Measurements from ENCODE around the gene RPL18A. TPM values are rescaled to one million over a fixed set of nuclear protein-coding genes. Genes with fewer than 3 reads are reported as not detected.

Gene RPL18A
- total RNA-seq, 1 donor from 2014 or later = 1,378 TPM

DNA sequence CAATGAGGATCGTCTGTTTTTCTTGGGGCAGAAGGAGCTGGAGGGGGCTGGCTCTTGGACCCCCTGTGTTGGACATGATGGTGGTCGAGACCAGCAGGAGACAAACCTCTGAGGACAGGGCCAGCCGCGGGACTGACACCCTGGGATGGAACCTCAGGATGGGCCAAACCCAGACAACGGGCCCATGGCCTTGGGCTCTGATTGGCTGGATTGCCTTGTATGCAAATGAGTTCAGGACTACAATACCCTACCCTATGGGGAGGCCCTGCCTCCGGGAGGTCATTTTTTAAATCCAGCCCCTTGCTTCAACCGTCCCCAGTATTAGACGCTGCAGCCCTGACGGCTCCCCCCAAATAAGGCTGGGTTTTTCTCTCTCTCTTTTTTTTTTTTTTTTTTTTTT is 34.1 kb downstream of the RPL18A start:
- Histone ChIP-seq H3K4me3 (no peak overlapping the region), H3K4me1 (no peaks in the 10 kb centered on the region), H3K36me3 (no peaks in the 10 kb centered on the region), H3K9me3 (no peaks in the 10 kb centered on the region), H3K27me3 (ENCODE audit: low read depth) (peaks cover 35% of the 10 kb centered on the region), H3K27ac (no peak overlapping the region)
- no peak for ATAC-seq
- TF ChIP-seq, protein P1, sequence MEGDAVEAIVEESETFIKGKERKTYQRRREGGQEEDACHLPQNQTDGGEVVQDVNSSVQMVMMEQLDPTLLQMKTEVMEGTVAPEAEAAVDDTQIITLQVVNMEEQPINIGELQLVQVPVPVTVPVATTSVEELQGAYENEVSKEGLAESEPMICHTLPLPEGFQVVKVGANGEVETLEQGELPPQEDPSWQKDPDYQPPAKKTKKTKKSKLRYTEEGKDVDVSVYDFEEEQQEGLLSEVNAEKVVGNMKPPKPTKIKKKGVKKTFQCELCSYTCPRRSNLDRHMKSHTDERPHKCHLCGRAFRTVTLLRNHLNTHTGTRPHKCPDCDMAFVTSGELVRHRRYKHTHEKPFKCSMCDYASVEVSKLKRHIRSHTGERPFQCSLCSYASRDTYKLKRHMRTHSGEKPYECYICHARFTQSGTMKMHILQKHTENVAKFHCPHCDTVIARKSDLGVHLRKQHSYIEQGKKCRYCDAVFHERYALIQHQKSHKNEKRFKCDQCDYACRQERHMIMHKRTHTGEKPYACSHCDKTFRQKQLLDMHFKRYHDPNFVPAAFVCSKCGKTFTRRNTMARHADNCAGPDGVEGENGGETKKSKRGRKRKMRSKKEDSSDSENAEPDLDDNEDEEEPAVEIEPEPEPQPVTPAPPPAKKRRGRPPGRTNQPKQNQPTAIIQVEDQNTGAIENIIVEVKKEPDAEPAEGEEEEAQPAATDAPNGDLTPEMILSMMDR (IDR thresholded peaks at IDR 0.05) = no peak
- intact Hi-C loops (cut with DNase I) = no loop called here
- no peak for DNase-seq

DNA sequence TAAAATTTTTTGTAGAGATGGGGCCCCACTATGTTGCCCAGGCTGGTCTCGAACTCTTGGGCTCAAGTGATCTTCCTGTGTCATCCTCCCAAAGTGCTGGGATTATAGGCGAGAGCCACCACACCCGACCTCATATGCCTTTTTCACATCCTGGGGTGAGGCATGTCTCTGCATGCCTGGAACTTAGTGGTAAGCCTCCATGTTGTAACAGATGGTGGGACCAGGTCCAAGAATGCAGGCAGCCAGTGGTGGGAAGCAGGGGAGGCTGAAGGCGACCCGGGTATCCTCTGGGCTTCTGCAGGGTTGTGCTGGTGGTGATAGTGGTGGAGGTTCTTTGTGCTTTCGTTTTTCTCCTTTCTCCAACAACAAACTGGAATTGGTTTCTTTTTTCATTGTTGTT is 43.0 kb downstream of the RPL18A start:
- Histone ChIP-seq H3K9me3 (peaks cover 3% of the 10 kb centered on the region), H3K36me3 (no peaks in the 10 kb centered on the region), H3K27ac (no peak overlapping the region), H3K27me3 (ENCODE audit: low read depth) (peaks cover 21% of the 10 kb centered on the region), H3K4me1 (no peaks in the 10 kb centered on the region), H3K4me3 (no peak overlapping the region)
- TF ChIP-seq, protein P1 (IDR thresholded peaks at IDR 0.05) = no peak
- ATAC-seq = no peak
- intact Hi-C loops (cut with DNase I) = no loop called here
- DNase-seq = no peak

DNA sequence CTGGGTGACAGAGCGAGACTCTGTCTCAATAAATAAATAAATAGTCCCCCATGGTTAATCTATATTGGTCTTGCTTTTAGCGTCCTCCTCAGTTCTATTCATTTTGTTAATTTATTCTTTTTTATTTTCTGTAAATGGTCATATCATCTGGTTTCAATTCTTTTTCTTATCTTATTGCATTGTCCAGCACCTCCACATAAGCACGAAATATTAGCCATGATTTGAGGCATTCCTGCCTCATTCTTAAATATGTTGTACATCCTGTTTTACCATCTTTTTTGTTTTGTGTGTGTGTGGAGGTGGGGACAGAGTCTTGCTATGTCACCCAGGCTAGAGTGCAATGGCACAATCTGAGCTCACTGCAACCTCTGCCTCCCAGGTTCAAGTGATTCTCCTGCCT is 48.5 kb downstream of the RPL18A start:
- no peaks in the 10 kb centered on the region for H3K4me1 ChIP-seq
- H3K9me3 ChIP-seq = peaks cover 15% of the 10 kb centered on the region
- TF ChIP-seq, protein P1 (IDR thresholded peaks at IDR 0.05) = no peak
- no peak overlapping the region for H3K27ac ChIP-seq
- intact Hi-C loops (cut with DNase I) = no loop called here
- no peak overlapping the region for H3K4me3 ChIP-seq
- H3K27me3 ChIP-seq (ENCODE audit: low read depth) = peaks cover 11% of the 10 kb centered on the region
- ATAC-seq (no peak), DNase-seq (no peak)
- no peaks in the 10 kb centered on the region for H3K36me3 ChIP-seq

DNA sequence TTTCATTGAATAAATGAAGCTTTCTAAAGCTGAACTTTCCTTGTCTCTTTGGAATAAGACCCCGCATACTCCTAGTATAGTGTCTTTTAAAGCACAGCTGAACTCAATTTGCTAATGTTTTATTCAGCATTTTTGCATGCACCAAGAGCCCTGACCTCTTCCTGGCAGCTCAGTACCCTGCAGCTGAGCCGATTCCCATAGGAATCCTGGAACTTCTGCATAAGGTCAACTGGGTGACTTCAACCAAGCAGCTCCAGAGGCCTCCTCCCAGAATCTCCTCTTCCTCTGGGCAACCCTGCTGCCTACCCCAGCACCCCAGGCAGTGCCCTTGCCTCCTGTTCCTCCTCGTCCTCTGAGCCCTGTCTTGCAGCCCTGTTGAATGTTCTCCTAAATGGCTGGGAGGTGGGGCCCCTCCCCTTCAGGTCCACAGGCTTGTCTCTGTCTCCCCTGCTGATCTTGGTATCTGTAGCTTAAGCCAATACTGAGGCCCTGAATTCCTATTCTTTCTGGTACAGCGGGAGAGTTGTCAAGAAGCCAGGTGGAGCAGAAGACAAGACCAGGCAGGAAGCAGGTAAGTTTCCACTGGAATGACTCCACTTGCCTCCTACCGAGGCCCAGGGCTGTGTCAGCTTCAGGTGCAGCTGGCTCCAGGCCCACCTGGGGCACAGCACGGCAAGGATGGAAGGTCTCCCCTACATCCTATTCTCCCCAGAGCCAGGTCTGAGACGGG is 49.5 kb downstream of the RPL18A start:
- peaks cover 9% of the 10 kb centered on the region for H3K27me3 ChIP-seq (ENCODE audit: low read depth)
- intact Hi-C loops (cut with DNase I) = no loop called here
- DNase-seq (no peak), ATAC-seq (no peak)
- no peak overlapping the region for H3K27ac ChIP-seq
- no peaks in the 10 kb centered on the region for H3K4me1 ChIP-seq
- TF ChIP-seq, protein P1 (IDR thresholded peaks at IDR 0.05) = no peak
- H3K36me3 ChIP-seq = no peaks in the 10 kb centered on the region
- H3K4me3 ChIP-seq = no peak overlapping the region
- H3K9me3 ChIP-seq = peaks cover 19% of the 10 kb centered on the region

DNA sequence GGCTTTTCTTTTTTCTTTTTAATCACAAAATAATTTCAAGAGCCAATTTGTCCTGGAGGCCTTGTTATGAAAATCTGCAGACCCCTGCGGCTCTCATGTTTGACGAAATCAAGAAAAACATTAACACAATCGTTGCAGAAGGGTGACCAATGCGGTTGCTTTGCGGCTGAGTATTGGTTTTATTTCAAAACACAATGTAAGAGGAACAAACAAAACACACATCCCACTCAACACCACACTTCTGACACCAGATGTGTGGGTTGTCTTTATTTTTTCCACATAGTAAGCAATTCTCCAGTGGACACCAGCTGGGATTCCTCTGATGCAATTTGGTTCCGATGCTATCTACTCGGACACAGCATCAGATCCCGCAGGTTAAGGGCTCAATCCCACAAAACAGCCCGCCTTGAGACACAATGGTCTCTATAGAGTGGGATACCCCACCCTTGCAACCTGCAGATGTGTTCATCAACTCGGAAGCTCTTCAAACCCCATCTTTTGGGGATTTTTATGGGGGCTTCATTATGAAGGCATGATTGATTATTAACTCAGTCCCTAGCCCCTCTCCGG is 51.2 kb downstream of the RPL18A start:
- intact Hi-C loops (cut with DNase I) = no loop called here
- Histone ChIP-seq H3K4me3 (no peak overlapping the region), H3K36me3 (no peaks in the 10 kb centered on the region), H3K9me3 (peaks cover 19% of the 10 kb centered on the region), H3K27ac (no peak overlapping the region), H3K4me1 (no peaks in the 10 kb centered on the region), H3K27me3 (ENCODE audit: low read depth) (peaks cover 7% of the 10 kb centered on the region)
- TF ChIP-seq, protein P1 (IDR thresholded peaks at IDR 0.05) = no peak
- DNase-seq (no peak), ATAC-seq (no peak)

Other genes starting within 250 kb of the RPL18A start
- 0.21 TPM for gene UNC13A, start 171.6 kb upstream of the RPL18A start, total RNA-seq
- 67.1 TPM for gene MAP1S, start 140.4 kb upstream of the RPL18A start, total RNA-seq
- 8.7 TPM for gene FCHO1, start 108.4 kb upstream of the RPL18A start, total RNA-seq
- gene B3GNT3, start 64.8 kb upstream of the RPL18A start, total RNA-seq = 1.6 TPM
- gene INSL3, start 38.4 kb upstream of the RPL18A start, total RNA-seq = not detected
- 15.9 TPM for gene JAK3, start 11.9 kb upstream of the RPL18A start, total RNA-seq
- 0.18 TPM for gene SLC5A5, start 12.0 kb downstream of the RPL18A start, total RNA-seq
- gene CCDC124, start 73.1 kb downstream of the RPL18A start, total RNA-seq = 55.3 TPM
- not detected for gene KCNN1, start 107.2 kb downstream of the RPL18A start, total RNA-seq
- 89.4 TPM for gene ARRDC2, start 148.3 kb downstream of the RPL18A start, total RNA-seq
- 14.6 TPM for gene IL12RB1, start 227.0 kb downstream of the RPL18A start, total RNA-seq
- 29.2 TPM for gene MAST3, start 237.9 kb downstream of the RPL18A start, total RNA-seq